H1 (cell line): ENCODE results near the gene ZSCAN5A. TPM values are rescaled to one million over a fixed set of nuclear protein-coding genes. Genes with fewer than 3 reads are reported as not detected.

ENCODE experiments used
- CTCF ChIA-PET: fragments of 300-600 bp; sonication (Branson Sonifier 250); formaldehyde crosslinking; loops from one replicate; lab custom pipeline; 2021; ENCODE audit not compliant: partially characterized antibody; lab: Charles Lee
- POLR2A ChIA-PET: fragments of 300-600 bp; sonication (Branson Sonifier 250); formaldehyde crosslinking; loops from one replicate; lab custom pipeline; 2021; ENCODE audit warnings: inconsistent platforms; ENCODE audit not compliant: partially characterized antibody; lab: Charles Lee
- DNase-seq, 2 experiments: peaks; one replicate each; pipeline versions ENCODE4 v3.0.0 to v3.0.0-alpha.2; 2010 to 2022; ENCODE audit warnings: low spot score in 2 of 2, low read depth in 1 of 2, mixed read lengths in 1 of 2
- FAIRE-seq: peaks from 2 replicates; lab custom pipeline; 2011; peaks lifted over from hg19 to GRCh38; lab: Jason Lieb, UNC
- H2AFZ ChIP-seq: 2 replicates; pipeline ENCODE4 v1.8.1; 2012; ENCODE audit warnings: low read length, inconsistent platforms
- H2AK5ac ChIP-seq: 2 replicates; pipeline ENCODE4 v1.6.1; 2013; ENCODE audit warnings: low read depth, low read length
- H2BK120ac ChIP-seq: replicated peaks from 2 replicates; pipeline ENCODE3; 2013; ENCODE audit warnings: low read depth, low read length, inconsistent platforms
- H2BK12ac ChIP-seq: 2 replicates; pipeline ENCODE4 v1.6.1; 2013; ENCODE audit warnings: low read depth, low read length
- H2BK15ac ChIP-seq: 2 replicates; pipeline ENCODE4 v1.6.1; 2013; ENCODE audit warnings: low read length
- H2BK20ac ChIP-seq: 2 replicates; pipeline ENCODE4 v1.6.1; 2013; ENCODE audit warnings: low read length
- H2BK5ac ChIP-seq: 2 replicates; pipeline ENCODE4 v1.6.1; 2013; ENCODE audit warnings: low read depth, low read length
- H3K14ac ChIP-seq: 2 replicates; pipeline ENCODE4 v1.6.1; 2013; ENCODE audit warnings: inconsistent platforms; ENCODE audit not compliant: insufficient read length
- H3K18ac ChIP-seq: 2 replicates; pipeline ENCODE4 v1.6.1; 2013; ENCODE audit warnings: low read length; ENCODE audit errors: extremely low read depth
- H3K23ac ChIP-seq: 2 replicates; pipeline ENCODE4 v1.6.1; 2013; ENCODE audit warnings: inconsistent platforms; ENCODE audit not compliant: insufficient read length
- H3K23me2 ChIP-seq: 2 replicates; pipeline ENCODE4 v1.6.1; 2013; ENCODE audit warnings: low read depth, low read length
- H3K27ac ChIP-seq: 2 replicates; pipeline ENCODE4 v1.6.1; 2011; ENCODE audit warnings: low read depth, low read length, inconsistent platforms
- H3K27me3 ChIP-seq, 4 experiments: replicated peaks in 1 of 4; 1 replicate in 1 of 4; 2 replicates in 3 of 4; pipeline versions ENCODE4 v1.6.1 to v1.8.1; 2011 to 2013; ENCODE audit warnings: low read length in 3 of 4, mild to moderate bottlenecking in 3 of 4, inconsistent platforms in 2 of 4, mixed read lengths in 2 of 4, moderate library complexity in 1 of 4; ENCODE audit not compliant: control insufficient read depth in 3 of 4, insufficient read depth in 3 of 4; ENCODE audit errors: extremely low read depth in 1 of 4
- H3K36me3 ChIP-seq, 4 experiments: 2 replicates each; pipeline versions ENCODE4 v1.6.1 to v1.8.1; 2011 to 2013; ENCODE audit warnings: mild to moderate bottlenecking in 4 of 4, low read length in 3 of 4, moderate library complexity in 2 of 4, control low read depth in 1 of 4, inconsistent platforms in 1 of 4; ENCODE audit not compliant: insufficient read depth in 4 of 4, control insufficient read depth in 2 of 4
- H3K4ac ChIP-seq: replicated peaks from 2 replicates; pipeline ENCODE3; 2013; ENCODE audit warnings: low read length, low read depth, mixed read lengths, inconsistent platforms; ENCODE audit not compliant: insufficient read length
- H3K4me1 ChIP-seq, 4 experiments: replicated peaks in 1 of 4; 1 replicate in 1 of 4; 2 replicates in 3 of 4; pipeline versions ENCODE4 v1.6.1 to v1.8.1; 2011 to 2013; ENCODE audit warnings: low read length in 3 of 4, inconsistent platforms in 2 of 4, mixed read lengths in 1 of 4; ENCODE audit not compliant: insufficient read depth in 4 of 4, control insufficient read depth in 3 of 4
- H3K4me2 ChIP-seq, 2 experiments: 2 replicates each; pipeline versions ENCODE4 v1.6.1 to v1.8.1; 2011 to 2013; ENCODE audit warnings: low read depth in 2 of 2, low read length in 2 of 2, control low read depth in 1 of 2, inconsistent platforms in 1 of 2, mild to moderate bottlenecking in 1 of 2; ENCODE audit not compliant: insufficient read depth in 1 of 2
- H3K4me3 ChIP-seq, 4 experiments: fragments of 200-600, 300-600 bp in 1 of 4; sonication (generic), shearing (Covaris generic), sonication (Bioruptor Twin) in 1 of 4; 2 replicates each; pipeline versions ENCODE4 v1.5.1 to v1.8.1; 2011 to 2016; ENCODE audit warnings: low read length in 4 of 4, low read depth in 3 of 4, control low read depth in 2 of 4, inconsistent platforms in 2 of 4, mild to moderate bottlenecking in 2 of 4, mixed read lengths in 1 of 4, moderate library complexity in 1 of 4; ENCODE audit not compliant: insufficient read depth in 2 of 4; ENCODE audit errors: extremely low read depth in 1 of 4
- H3K56ac ChIP-seq: replicated peaks from 2 replicates; pipeline ENCODE3; 2013; ENCODE audit warnings: low read depth, mild to moderate bottlenecking, mixed read lengths, low read length, inconsistent platforms; ENCODE audit not compliant: insufficient read length
- H3K79me1 ChIP-seq: 2 replicates; pipeline ENCODE4 v1.6.1; 2013; ENCODE audit warnings: low read depth, low read length, control low read depth
- H3K79me2 ChIP-seq, 2 experiments: 2 replicates each; pipeline versions ENCODE4 v1.6.1 to v1.8.1; 2012 to 2013; ENCODE audit warnings: low read length in 2 of 2, mild to moderate bottlenecking in 2 of 2, inconsistent platforms in 1 of 2; ENCODE audit not compliant: insufficient read depth in 2 of 2, control insufficient read depth in 1 of 2
- H3K9ac ChIP-seq, 4 experiments: replicated peaks in 1 of 4; 1 replicate in 1 of 4; 2 replicates in 3 of 4; pipeline versions ENCODE4 v1.6.1 to v1.8.1; 2011 to 2013; ENCODE audit warnings: low read depth in 3 of 4, low read length in 3 of 4, control low read depth in 2 of 4, mild to moderate bottlenecking in 2 of 4, moderate library complexity in 2 of 4, inconsistent platforms in 1 of 4; ENCODE audit errors: extremely low read depth in 1 of 4
- H3K9me3 ChIP-seq, 2 experiments: 2 replicates each; pipeline versions ENCODE4 v1.6.1 to v1.8.1; 2012 to 2013; ENCODE audit warnings: mild to moderate bottlenecking in 2 of 2, moderate library complexity in 2 of 2, control low read depth in 1 of 2, inconsistent platforms in 1 of 2, low read depth in 1 of 2, low read length in 1 of 2, mixed read lengths in 1 of 2; ENCODE audit not compliant: insufficient read depth in 2 of 2
- H4K20me1 ChIP-seq, 2 experiments: replicated peaks in 1 of 2; 2 replicates each; pipeline versions ENCODE3 to v1.8.1; 2011 to 2013; ENCODE audit warnings: inconsistent platforms in 2 of 2, low read length in 2 of 2, mild to moderate bottlenecking in 1 of 2; ENCODE audit not compliant: insufficient read depth in 2 of 2, control insufficient read depth in 1 of 2
- H4K5ac ChIP-seq: 2 replicates; pipeline ENCODE4 v1.6.1; 2013; ENCODE audit warnings: low read length, low read depth, mixed read lengths, inconsistent platforms; ENCODE audit not compliant: insufficient read length
- H4K8ac ChIP-seq: 2 replicates; pipeline ENCODE4 v1.8.0; 2013; ENCODE audit warnings: mild to moderate bottlenecking, moderate library complexity, low read length, inconsistent platforms; ENCODE audit not compliant: insufficient read depth; ENCODE audit errors: extremely low read depth
- H4K91ac ChIP-seq: replicated peaks from 2 replicates; pipeline ENCODE3; 2013; ENCODE audit warnings: low read length, mixed read lengths, inconsistent platforms; ENCODE audit not compliant: insufficient read length
- CHD2 ChIP-seq: IDR thresholded peaks from 2 replicates; pipeline ENCODE4 v1.6.1; 2012; ENCODE audit warnings: low read length, improper control_type of control experiment
- MAFK ChIP-seq: IDR thresholded peaks from 2 replicates; pipeline ENCODE4 v1.6.1; 2012; ENCODE audit warnings: low read depth, mild to moderate bottlenecking, improper control_type of control experiment, low read length
- SIN3A ChIP-seq, 2 experiments: IDR thresholded peaks in 1 of 2; conservative IDR thresholded peaks in 1 of 2; 2 replicates each; pipeline ENCODE4 v1.6.1; 2011 to 2012; ENCODE audit warnings: low read length in 2 of 2, improper control_type of control experiment in 1 of 2, low read depth in 1 of 2, mild to moderate bottlenecking in 1 of 2
- WGBS, 2 experiments: shearing (Covaris generic) in 1 of 2; methylation state at CpG; one replicate each; pipeline versions ENCODE4 v1.1.6 to v1.1.7; 2013 to 2015; ENCODE audit warnings: low lambda C conversion rate in 2 of 2, mixed read lengths in 2 of 2, inconsistent platforms in 1 of 2, low coverage in 1 of 2, missing lambda C conversion rate in 1 of 2; ENCODE audit not compliant: insufficient replicate concordance in 2 of 2, insufficient coverage in 1 of 2, insufficient read length in 1 of 2; ENCODE audit errors: extremely low coverage in 1 of 2, missing lambda C conversion rate in 1 of 2; 5-methylcytosine and 5-hydroxymethylcytosine counted together
- polyA plus RNA-seq, 7 experiments: library from polyadenylated mRNA; depleted of rRNA in 3 of 7; stranded (reverse) in 5 of 7; unstranded in 2 of 7; fragments of >200 nt in 5 of 7; fragments of 200-250 nt in 2 of 7; gene quantifications; 1 replicate in 5 of 7; 2 replicates in 1 of 7; 4 replicates in 1 of 7; pipeline versions ENCODE4 v1.2.1 to v1.2.3, GENCODE V29; 2011 to 2013; ENCODE audit warnings: missing spikeins in 2 of 7, mixed read lengths in 2 of 7
- total RNA-seq: library from RNA; stranded (reverse); fragmentation: NEBNext Ultra II Directional; extraction: Animal tissue kit (Norgen Biotek cat#: 25700); gene quantifications from 2 replicates; pipeline ENCODE4 v1.2.1, GENCODE V29; 2021

ZSCAN5A gene
- total and polyA plus RNA-seq, 2 of the 8 experiments (the other 6 are each of a cell fraction or from before 2014, with no cell fraction given): 8.6 to 11.0 TPM

GRCh38 chr19:56316728-56317127 is 2.1 kb upstream of the ZSCAN5A start:
- no peaks in the 10 kb centered on the region; a peak in 1 of 7 replicates for H3K27me3 ChIP-seq
- H3K4ac ChIP-seq: no peak overlapping the region
- DNase-seq (no peak), FAIRE-seq (no peak)
- no peak overlapping the region for H2BK20ac ChIP-seq
- no peak overlapping the region for H3K4me2 ChIP-seq
- no peak overlapping the region for H4K8ac ChIP-seq
- H2BK120ac ChIP-seq: no peak overlapping the region
- no peak overlapping the region for H2BK12ac ChIP-seq
- no peak overlapping the region for H3K23ac ChIP-seq
- H2AK5ac ChIP-seq: no peak overlapping the region
- ChIA-PET POLR2A (no interaction called here), CTCF (no interaction called here)
- H3K18ac ChIP-seq: no peak overlapping the region
- H2AFZ ChIP-seq: no peak overlapping the region
- no peaks in the 10 kb centered on the region; the same call in 1 of the 2 replicates for H3K23me2 ChIP-seq
- H3K36me3 ChIP-seq: no peaks in the 10 kb centered on the region
- no peak overlapping the region for H4K5ac ChIP-seq
- H3K79me2 ChIP-seq: no peaks in the 10 kb centered on the region
- no peak overlapping the region for H3K9ac ChIP-seq
- TF ChIP-seq CHD2: no peak
- TF ChIP-seq SIN3A (conservative IDR thresholded peaks at IDR 0.05 in 1 of 2, IDR thresholded peaks at IDR 0.05 in 1 of 2; ENCODE audit: low read depth in 1 of 2, low read length in 2 of 2): no peak
- no peak for TF ChIP-seq MAFK
- H3K9me3 ChIP-seq: no peaks in the 10 kb centered on the region
- no peak overlapping the region for H3K4me3 ChIP-seq
- H3K56ac ChIP-seq: no peak overlapping the region
- no peak overlapping the region for H4K91ac ChIP-seq
- H2BK15ac ChIP-seq: no peak overlapping the region
- H3K14ac ChIP-seq: no peak overlapping the region
- H3K79me1 ChIP-seq: no peaks in the 10 kb centered on the region
- WGBS, 2 experiments: 86% methylated on average over 5 of the region's 5 CpGs; no CpG with 5 or more reads in 1 of the 2 experiments
- H3K4me1 ChIP-seq: peaks cover 0 to 3% (median 1%) of the 10 kb centered on the region in 4 experiments; a peak in 2 of 7 replicates
- H2BK5ac ChIP-seq: no peak overlapping the region
- H4K20me1 ChIP-seq: no peaks in the 10 kb centered on the region
- H3K27ac ChIP-seq: no peak overlapping the region
